Heart left ventricle (tissue), 16 donors: ENCODE measurements around the gene COPS2. TPM values are rescaled to one million over a fixed set of nuclear protein-coding genes. Genes with fewer than 3 reads are reported as not detected.

Experiments used
- ATAC-seq, 4 donors: fragments of 200-7000 bp; cut with Tn5 transposase; one replicate each; pipeline ENCODE4 v1.9.1; 2020 to 2022; ENCODE audit warnings: moderate library complexity in 4 of 4, mild to moderate bottlenecking in 3 of 4, moderate number of reproducible peaks in 1 of 4
- DNase-seq, 5 donors: peaks; one replicate each; pipeline ENCODE4 v3.0.0-alpha.2; 2020
- H3K27ac ChIP-seq, 12 donors: fragments of 200-600 bp; sonication (generic) in 4 of 12; one replicate each; pipeline versions ENCODE4 v1.5.0 to v1.8.0; 2016 to 2022; ENCODE audit warnings: mild to moderate bottlenecking in 2 of 12
- H3K27me3 ChIP-seq, 9 donors: fragments of 200-600 bp; sonication (generic) in 2 of 9; one replicate each; pipeline versions ENCODE4 v1.5.1 to v1.8.0; 2016 to 2022; ENCODE audit warnings: mild to moderate bottlenecking in 3 of 9
- H3K36me3 ChIP-seq, 9 donors: fragments of 200-600 bp; sonication (generic) in 2 of 9; one replicate each; pipeline versions ENCODE4 v1.5.0 to v1.8.0; 2018 to 2022; ENCODE audit warnings: mild to moderate bottlenecking in 2 of 9
- H3K4me1 ChIP-seq, 12 donors: fragments of 200-600 bp; sonication (generic) in 4 of 12; one replicate each; pipeline versions ENCODE4 v1.5.0 to v1.8.0; 2016 to 2022; ENCODE audit warnings: mild to moderate bottlenecking in 3 of 12
- H3K4me3 ChIP-seq, 12 donors: fragments of 200-600 bp; sonication (generic) in 4 of 12; one replicate each; pipeline versions ENCODE4 v1.5.0 to v1.8.0; 2017 to 2022; ENCODE audit warnings: mild to moderate bottlenecking in 9 of 12, moderate library complexity in 4 of 12
- H3K9me3 ChIP-seq, 12 donors: fragments of 200-600 bp; sonication (generic) in 4 of 12; one replicate each; pipeline versions ENCODE4 v1.5.0 to v1.8.0; 2016 to 2022; ENCODE audit warnings: mild to moderate bottlenecking in 1 of 12
- CTCF ChIP-seq, 12 donors: fragments of 200-600 bp; sonication (generic) in 4 of 12; IDR thresholded peaks; one replicate each; pipeline versions ENCODE4 v1.5.0 to v1.8.0; 2018 to 2022; ENCODE audit warnings: antibody characterized with exemption in 12 of 12, mild to moderate bottlenecking in 5 of 12
- POLR2A ChIP-seq, 2 donors: fragments of 450-650 bp; IDR thresholded peaks; one replicate each; pipeline ENCODE4 v1.6.1; 2017; ENCODE audit warnings: antibody characterized with exemption in 2 of 2, mild to moderate bottlenecking in 2 of 2, moderate library complexity in 2 of 2
- WGBS, 4 donors: extraction: QIAGEN DNeasy Blood & Tissue Kit in 2 of 4; methylation state at CpG; one replicate each; pipeline versions ENCODE4 v1.1.5 to v1.1.7; 2013 to 2018; 5-methylcytosine and 5-hydroxymethylcytosine counted together
- intact Hi-C, 10 donors: fragments of 100-400 bp; cut with DNase I; formaldehyde crosslinking; loops; one replicate each; pipeline versions ENCODE4 v1.11.1 to v1.14.2; 2022
- polyA plus RNA-seq, 2 donors: library from polyadenylated mRNA; stranded (reverse); fragments of 200-250 nt; gene quantifications; one replicate each; pipeline ENCODE4 v1.2.3, GENCODE V29; 2013
- total RNA-seq, 9 donors: library from RNA; depleted of rRNA in 2 of 9; stranded (reverse); fragments of >200 nt in 2 of 9; fragmentation: NEBNext Ultra II Directional in 3 of 9; extraction: Animal tissue kit (Norgen Biotek cat#: 25700) in 3 of 9; gene quantifications; one replicate each; pipeline versions ENCODE4 v1.1.0 to v1.2.4, GENCODE V29; 2016 to 2023
- donor health status: ischemic (EF 13 %, LVEDD 7.1; RV severe dilation, severe dysfunction).
- donor health status: healthy with polysubstance abuse.
- donor health status: DM: no; HTN: yes; CAD: no.
- donor health status: DM: no; HTN: no; CAD: no.
- donor health status: ischemic (EF 25% LVEDD 6.9; RV normal size, moderate dysfunction).
- donor health status: ischemic (EF 25% LVEDD 5.7; RV mildly dilated, moderate dysfunction).
- donor health status: healthy.
- donor health status: DM: yes; HTN: yes; CAD: no.
- donor health status: ischemic (EF 35%, LVEDD 5.7; RV mildly dilated, moderate dysfunction).
- donor health status: nonischemic (EF 11% LVEDD 7.7; RV severe dilation, severe dysfunction).
- donor health status: DM: yes; HTN: yes; CAD: no.
- donor health status: PGD.
- donor health status: ischemic (EF 29% LVEDD 5.4; RV normal size, mild dysfunction).
- donor health status: nonischemic (EF 23%, LVEDD 6.1; RV moderate dilation, normal function).

The COPS2 gene
- total and polyA plus RNA-seq, 11 donors: 36.4 to 94.4 (median 79.9) TPM

- TF ChIP-seq POLR2A (IDR thresholded peaks at IDR 0.05) (no peak), CTCF (IDR thresholded peaks at IDR 0.05) (peak; percentile 45 to 78 (median 66))
- DNase-seq (peak in 2 of 5 donors; percentile 20 to 26), ATAC-seq (peak in 1 of 4 donors; percentile 51)
- Histone ChIP-seq H3K27ac (no peak overlapping the region), H3K4me3 (no peak overlapping the region), H3K36me3 (peaks cover 0 to 41% (median 39%) of the 10 kb centered on the region in 9 donors), H3K4me1 (peaks cover 0 to 46% (median 28%) of the 10 kb centered on the region in 12 donors), H3K27me3 (no peaks in the 10 kb centered on the region), H3K9me3 (no peaks in the 10 kb centered on the region)
- intact Hi-C loops: loop anchor here in 9 of 10 donors (2.0 to 10.0 kb wide), 8 partner anchors 91 to 859 kb away; partner anchors contain the start of genes SECISBP2L (in 3 of the 9) and EID1 (in 1 of the 9)
- WGBS, 4 donors: 19 to 28% (median 26%) methylated on average over 3 of the region's 3 CpGs
These were observed 9.5 kb downstream of the COPS2 start for GRCh38 chr15:49145651-49146609.

- ATAC-seq: no peak
These were observed 17.5 kb downstream of the COPS2 start for GRCh38 chr15:49137861-49138260.

GRCh38 chr15:49135911-49136310, 19.5 kb downstream of the COPS2 start:
- 73 to 85% (median 76%) methylated on average over 3 of the region's 3 CpGs for WGBS, 4 donors
- DNase-seq (no peak), ATAC-seq (no peak)
- no peaks in the 10 kb centered on the region for H3K27me3 ChIP-seq
- no peak overlapping the region for H3K27ac ChIP-seq
- TF ChIP-seq POLR2A (IDR thresholded peaks at IDR 0.05) (no peak), CTCF (IDR thresholded peaks at IDR 0.05) (no peak)
- intact Hi-C loops: loop anchor here in 2 of 10 donors (5.0 to 10.0 kb wide), 2 partner anchors 111 to 124 kb away; no protein-coding TSS in a partner anchor
- no peak overlapping the region for H3K4me3 ChIP-seq
- H3K9me3 ChIP-seq: no peaks in the 10 kb centered on the region
- no peaks in the 10 kb centered on the region for H3K4me1 ChIP-seq
- peaks cover 0 to 100% (median 97%) of the 10 kb centered on the region in 9 donors for H3K36me3 ChIP-seq

More at GRCh38 chr15:49137861-49138260, 17.5 kb downstream of the COPS2 start:
- TF ChIP-seq CTCF (IDR thresholded peaks at IDR 0.05) (no peak), POLR2A (IDR thresholded peaks at IDR 0.05) (no peak)
- Histone ChIP-seq H3K27ac (no peak overlapping the region), H3K36me3 (peaks cover 0 to 100% (median 100%) of the 10 kb centered on the region in 9 donors), H3K27me3 (no peaks in the 10 kb centered on the region), H3K9me3 (no peaks in the 10 kb centered on the region), H3K4me3 (no peak overlapping the region), H3K4me1 (no peaks in the 10 kb centered on the region)
- 86 to 95% (median 93%) methylated on average over 2 of the region's 2 CpGs for WGBS, 4 donors
- intact Hi-C loops: loop anchor here in 2 of 10 donors (5.0 to 10.0 kb wide), 2 partner anchors 113 to 126 kb away; no protein-coding TSS in a partner anchor
- DNase-seq: no peak

- Histone ChIP-seq H3K4me3 (no peak overlapping the region), H3K27ac (no peak overlapping the region), H3K4me1 (no peaks in the 10 kb centered on the region), H3K36me3 (peaks cover 0 to 100% (median 97%) of the 10 kb centered on the region in 9 donors), H3K27me3 (no peaks in the 10 kb centered on the region), H3K9me3 (no peaks in the 10 kb centered on the region)
- 42 to 59% (median 53%) methylated on average over 2 of the region's 2 CpGs for WGBS, 4 donors
- ATAC-seq (no peak), DNase-seq (no peak)
- no peak for TF ChIP-seq CTCF (IDR thresholded peaks at IDR 0.05)
- TF ChIP-seq POLR2A (IDR thresholded peaks at IDR 0.05): no peak
- intact Hi-C loops: loop anchor here in 2 of 10 donors (5.0 to 10.0 kb wide), 2 partner anchors 111 to 123 kb away; no protein-coding TSS in a partner anchor
These were observed 20.0 kb downstream of the COPS2 start for GRCh38 chr15:49135342-49135857.
